GM21825 (cell line): ENCODE data around the gene PLEK2.
"Not testable (repeated sequence)": the region's sequence is repeated elsewhere in the genome, so short reads cannot be mapped to it uniquely, and the experiment has no call there.

Experiments
- ATAC-seq: cut with Tn5 transposase; IDR thresholded peaks from one replicate; pipeline ENCODE4 v1.9.1; 2021; ENCODE audit warnings: mild to moderate bottlenecking, moderate library complexity; ENCODE audit not compliant: unreplicated experiment

PLEK2 gene

DNA sequence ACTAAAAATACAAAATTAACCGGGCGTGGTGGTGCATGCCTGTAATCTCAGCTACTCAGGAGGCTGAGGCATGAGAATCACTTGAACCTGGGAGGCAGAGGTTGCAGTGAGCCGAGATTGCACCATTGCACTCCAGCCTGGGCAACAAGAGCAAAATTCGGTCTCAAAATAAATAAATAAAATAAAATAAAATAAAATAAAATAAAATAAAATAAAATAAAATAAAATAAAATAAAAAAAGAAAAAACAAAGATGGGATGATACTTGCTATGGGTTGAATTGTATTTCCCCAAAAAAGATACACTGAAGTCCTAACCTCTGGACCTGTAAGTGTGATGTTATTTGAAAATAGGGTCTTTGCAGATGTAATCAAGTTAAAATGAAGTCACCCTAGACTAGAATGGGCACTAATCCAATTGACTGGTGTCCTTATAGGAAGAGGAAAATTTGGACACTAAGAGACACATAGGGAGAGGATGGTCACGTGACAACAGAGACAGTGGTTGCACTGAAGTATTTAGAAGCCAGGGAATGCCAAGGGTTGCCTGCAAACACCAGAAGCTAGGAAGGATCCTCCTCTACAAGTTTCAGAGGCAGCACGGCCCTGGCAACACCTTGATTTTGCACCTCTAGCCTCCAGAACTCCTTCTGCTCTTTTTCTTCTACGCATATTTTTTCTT is 3.7 kb downstream of the PLEK2 start:
- not testable (repeated sequence) for ATAC-seq

- no peak for ATAC-seq
Observed at GRCh38 chr14:67405771-67406170, 6.2 kb downstream of the PLEK2 start.

DNA sequence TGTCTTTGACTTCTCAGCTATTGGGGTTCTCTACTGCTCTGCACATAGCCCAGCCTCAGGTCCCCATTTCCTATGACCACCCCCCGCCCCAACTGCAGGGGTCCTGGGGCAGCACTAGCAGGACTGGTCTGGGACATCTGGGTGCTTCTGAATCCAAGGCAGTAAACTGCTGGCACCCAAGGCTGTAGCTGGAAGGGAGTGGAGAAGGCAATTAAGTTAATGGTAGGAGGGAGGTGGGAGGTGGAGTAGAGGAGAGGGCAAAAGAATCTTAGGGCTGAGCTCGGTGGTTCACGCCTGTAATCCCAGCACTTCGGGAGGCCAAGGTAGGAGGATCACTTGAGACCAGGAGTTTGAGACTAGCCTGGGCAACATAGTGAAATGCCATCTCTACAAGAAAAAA is 11.5 kb downstream of the PLEK2 start:
- ATAC-seq: no peak

DNA sequence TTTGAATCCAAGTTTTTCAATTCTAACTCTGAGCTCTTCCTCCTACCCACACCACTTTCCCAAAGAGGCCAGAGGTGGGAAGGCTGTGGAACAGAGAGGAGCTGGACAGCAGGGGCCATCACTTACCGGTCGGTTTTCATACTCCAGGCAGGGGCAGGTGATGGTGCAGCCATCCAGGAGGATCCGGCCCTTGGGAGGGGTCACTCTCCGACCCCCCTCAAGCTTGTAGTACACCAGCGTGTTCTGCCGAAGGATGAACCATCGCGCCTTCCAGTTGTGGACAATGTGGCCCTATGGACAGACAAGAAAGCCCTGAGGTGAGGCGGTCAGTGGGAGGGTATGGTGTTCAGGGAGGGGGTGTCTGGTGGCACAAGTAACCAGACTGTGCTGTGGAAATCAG is 14.4 kb downstream of the PLEK2 start:
- ATAC-seq: no peak

DNA sequence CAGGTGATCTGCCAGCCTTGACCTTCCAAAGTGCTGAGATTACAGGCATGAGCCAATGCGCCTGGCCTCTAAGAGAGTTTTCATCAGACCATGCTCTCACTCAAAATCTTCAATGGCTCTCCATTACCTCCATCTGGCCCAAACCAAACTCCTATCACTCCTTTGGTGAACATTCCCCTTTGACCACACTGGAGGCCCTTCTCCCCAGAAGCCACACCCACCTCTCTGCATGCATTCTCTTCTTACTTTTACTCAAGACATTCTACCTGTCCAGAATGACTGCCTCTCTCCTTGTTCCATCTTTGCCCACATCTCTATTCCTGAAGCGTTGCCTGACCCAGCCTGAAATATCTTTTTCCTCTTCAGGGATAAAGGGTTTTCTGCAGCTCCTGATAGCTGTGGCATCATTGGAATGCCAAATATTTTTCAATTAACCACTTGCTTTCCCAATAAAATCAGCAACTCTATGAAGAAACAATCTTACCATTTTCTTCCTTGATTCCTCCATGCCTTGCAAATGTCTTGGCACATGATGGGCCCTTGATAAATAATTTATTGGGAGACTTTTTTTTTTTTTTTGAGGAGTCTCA is 15.5 kb downstream of the PLEK2 start:
- no peak for ATAC-seq

DNA sequence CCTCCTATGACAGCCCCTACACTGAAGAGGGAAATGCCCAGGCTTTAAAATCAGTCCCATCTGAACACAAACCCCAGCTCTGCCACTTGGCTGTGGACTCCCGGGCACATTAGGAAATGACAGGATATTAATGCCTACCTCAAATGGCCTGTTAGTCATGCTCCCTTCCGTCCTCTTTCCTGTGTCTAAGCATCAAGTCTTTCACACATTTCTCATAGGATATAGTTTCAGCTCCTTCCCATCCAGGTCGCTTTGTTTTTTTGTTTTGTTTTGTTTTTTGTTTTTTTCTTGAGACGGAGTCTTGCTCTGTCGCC is 16.1 kb downstream of the PLEK2 start:
- ATAC-seq: no peak

DNA sequence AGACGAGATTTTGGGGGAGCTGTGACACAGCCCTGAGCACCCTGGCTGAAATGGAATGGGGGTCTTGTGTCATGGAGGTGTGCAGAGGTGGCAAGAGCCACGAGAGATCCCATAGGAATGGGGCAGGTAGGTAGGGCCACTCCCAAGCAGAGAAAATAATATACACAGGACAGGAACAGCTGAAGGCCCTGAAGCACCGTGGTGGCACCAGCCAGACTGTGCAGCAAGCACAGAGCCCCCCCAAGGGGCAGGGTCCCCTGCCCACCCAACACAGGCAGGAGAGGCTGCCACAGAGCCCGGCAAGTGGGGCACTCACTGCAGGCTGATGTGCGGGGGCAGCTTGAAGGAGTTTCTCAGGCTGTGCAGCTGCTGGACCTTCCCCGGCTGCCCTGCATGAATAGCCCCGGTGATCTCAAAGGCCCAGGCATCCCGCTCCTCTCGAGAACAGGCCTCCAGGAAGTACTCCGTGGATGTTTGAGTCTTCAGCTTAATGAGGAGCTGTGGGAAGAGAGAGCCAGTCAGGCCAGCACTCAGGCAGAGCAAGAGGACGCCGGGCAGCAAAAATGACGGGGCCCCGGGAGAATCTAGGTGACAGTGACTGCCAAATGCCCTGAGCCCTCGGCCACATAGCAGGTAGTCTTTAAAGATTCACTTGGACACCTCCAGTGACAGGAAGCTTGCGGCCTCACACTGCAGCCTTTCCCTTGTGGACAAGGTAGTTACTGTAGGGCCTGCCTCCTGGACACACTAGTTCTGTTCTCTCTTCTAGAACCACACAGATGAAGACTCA is 16.7 kb downstream of the PLEK2 start:
- ATAC-seq: no peak

GRCh38 chr14:67393689-67394088 is 18.3 kb downstream of the PLEK2 start:
- ATAC-seq: no peak

GRCh38 chr14:67392800-67393199 is 19.2 kb downstream of the PLEK2 start:
- no peak for ATAC-seq

- ATAC-seq: no peak
Observed at GRCh38 chr14:67392123-67392522, 19.8 kb downstream of the PLEK2 start.

DNA sequence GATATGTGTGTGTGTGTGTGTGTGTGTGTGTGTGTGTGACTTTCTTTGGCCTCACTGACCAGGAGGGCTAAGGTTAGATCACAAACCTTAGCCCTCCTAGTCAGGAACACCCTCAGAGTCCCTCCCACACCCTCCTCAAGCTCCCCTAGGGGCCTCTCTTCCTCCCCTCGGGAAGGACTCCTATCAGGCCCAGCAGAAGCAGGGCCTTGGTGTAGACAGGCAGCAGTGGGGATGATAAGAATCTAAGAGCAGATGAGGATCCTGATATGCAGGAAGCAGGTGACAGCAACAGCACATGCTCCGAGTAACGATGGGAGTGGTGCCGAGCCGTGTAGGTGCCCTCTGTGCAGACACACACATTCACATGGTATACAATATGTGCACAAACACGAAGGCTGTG is 20.7 kb downstream of the PLEK2 start:
- no peak for ATAC-seq

GRCh38 chr14:67389811-67390534 is 22.0 kb downstream of the PLEK2 start:
- ATAC-seq: no peak

DNA sequence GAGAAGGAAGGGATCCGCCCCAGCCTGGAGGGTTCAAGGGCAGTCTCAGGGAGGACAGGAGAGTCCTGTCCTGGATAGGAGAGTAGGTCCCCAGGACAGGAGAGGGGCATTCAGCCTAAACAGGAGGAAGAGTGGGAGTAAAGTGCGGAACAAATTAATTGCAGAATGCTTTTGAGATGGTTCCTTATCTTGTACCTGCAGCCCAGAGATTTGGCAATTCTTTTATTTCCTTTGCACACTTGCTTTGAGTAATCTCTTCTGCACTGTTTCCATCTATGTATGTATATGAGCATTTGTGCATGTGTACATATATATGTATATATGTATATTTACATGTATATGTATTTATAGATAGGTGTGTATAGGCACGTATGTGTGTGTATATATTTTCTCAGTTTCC is 22.7 kb downstream of the PLEK2 start:
- no peak for ATAC-seq

DNA sequence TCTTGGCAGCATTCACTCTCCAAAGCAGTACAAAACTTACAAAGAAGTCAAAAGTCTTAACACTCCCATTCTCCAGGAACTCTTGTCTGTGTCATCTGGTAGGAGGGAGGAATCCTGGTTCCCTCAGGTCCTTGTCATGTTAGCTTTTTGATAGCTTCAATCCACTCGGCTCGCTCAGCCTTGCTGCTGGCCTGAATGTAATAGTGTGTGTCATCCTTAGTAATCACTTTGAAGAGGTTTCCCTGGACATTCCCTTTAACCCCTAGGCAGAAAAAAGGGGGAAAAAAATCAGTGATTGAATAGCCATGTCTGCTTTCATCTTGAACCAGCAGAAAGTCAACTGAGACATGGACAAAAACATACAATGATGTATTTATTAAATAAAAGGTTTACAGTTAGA is 24.8 kb downstream of the PLEK2 start:
- ATAC-seq: no peak

- no peak for ATAC-seq
Observed at GRCh38 chr14:67385618-67386017, 26.3 kb downstream of the PLEK2 start.

DNA sequence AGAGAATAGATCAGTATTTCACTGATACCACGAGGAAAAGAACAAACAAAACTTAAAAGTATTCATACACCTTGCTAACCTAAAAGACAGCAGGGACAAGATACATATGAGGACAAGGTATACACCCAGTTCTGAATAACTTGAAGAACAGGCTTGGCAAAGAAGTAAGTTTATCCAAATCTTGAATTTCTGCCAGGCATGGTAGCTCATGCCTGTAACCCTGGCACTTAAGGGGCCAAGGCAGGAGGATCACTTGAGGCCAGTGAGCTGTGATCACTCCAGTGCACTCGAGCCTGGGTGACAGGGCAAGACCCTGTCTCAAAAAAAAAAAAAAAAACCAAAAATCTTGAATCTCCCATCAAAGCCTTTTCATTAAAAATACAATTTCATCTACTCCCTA is 26.8 kb downstream of the PLEK2 start:
- ATAC-seq: no peak

DNA sequence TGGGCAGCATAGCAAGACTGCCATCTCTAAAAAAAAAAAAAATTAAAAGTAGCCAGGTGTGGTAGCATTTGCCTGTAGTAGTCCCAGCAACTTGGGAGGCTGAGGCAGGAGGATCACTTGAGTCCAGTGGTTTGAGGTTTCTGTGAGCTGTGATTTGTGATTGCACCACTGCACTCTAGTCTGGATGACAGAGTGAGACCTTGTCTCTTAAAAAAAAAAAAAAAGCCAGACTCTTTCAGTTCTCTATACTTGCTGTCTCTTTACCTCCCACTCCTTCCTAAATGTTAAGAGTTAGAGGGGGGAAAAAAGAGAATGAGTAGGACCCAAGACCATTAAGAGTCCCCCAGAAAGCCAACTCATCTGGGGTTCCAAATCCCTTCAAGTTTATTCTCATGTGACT is 34.0 kb downstream of the PLEK2 start:
- ATAC-seq: no peak

GRCh38 chr14:67373347-67373746 is 38.6 kb downstream of the PLEK2 start:
- ATAC-seq: no peak

GRCh38 chr14:67372833-67373232 is 39.1 kb downstream of the PLEK2 start:
- ATAC-seq: no peak

DNA sequence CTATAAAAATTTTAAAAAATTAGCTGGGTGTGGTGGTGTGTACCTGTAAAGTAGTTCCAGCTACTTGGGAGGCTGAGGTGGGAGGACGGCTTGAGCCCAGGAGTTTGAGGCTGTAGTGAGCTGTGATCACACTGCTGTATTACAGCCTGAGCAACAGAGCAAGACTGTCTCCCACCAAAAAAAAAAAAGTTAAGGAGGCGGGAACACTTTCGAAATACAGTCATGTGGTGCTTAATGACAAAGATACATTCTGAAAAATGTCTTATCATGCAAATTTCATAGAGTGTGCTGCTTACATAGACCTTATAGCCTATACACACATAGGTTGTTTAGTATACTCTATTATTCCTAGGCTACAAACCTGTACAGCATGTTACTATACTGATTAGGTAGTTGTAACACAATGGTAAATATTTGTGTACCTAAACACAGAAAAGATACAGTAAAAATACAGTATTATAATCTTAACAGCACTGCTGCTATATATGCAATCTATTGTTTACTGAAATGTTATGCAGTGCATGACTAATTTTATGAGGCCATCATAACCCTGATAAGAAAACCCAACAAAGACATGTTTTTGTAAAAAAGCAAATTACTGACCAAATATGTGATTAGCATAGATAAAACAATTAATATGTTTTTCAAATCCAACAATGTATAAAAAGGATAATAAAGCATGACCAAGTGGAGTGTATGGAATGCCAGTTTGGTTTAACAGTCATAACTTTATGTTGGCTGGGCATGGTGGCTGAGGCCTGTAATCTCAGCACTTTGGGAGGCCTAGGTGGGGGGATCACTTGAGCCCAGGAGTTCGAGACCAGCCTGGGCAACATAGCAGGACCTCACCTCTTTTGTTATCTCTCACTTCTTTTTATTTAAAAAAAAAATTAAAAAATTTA is 40.5 kb downstream of the PLEK2 start:
- no peak for ATAC-seq

GRCh38 chr14:67370830-67371229 is 41.1 kb downstream of the PLEK2 start:
- no peak for ATAC-seq
